Heart right ventricle (tissue), 16 donors: ENCODE measurements around the gene DHX58. TPM values are rescaled to one million over a fixed set of nuclear protein-coding genes. Genes with fewer than 3 reads are reported as not detected.

Experiments
- ATAC-seq, 8 donors: fragments of 200-7000 bp; cut with Tn5 transposase; one replicate each; pipeline ENCODE4 v1.9.1; 2020; ENCODE audit warnings: mild to moderate bottlenecking in 8 of 8, moderate library complexity in 8 of 8, moderate number of reproducible peaks in 1 of 8
- DNase-seq, 2 donors: peaks; one replicate each; pipeline ENCODE4 v3.0.0-alpha.2; 2020
- H3K27ac ChIP-seq, 10 donors: fragments of 200-600 bp; sonication (generic) in 2 of 10; one replicate each; pipeline versions ENCODE4 v1.5.0 to v1.8.0; 2020 to 2022; ENCODE audit warnings: mild to moderate bottlenecking in 3 of 10
- H3K27me3 ChIP-seq, 7 donors: fragments of 200-600 bp; one replicate each; pipeline ENCODE4 v1.8.0; 2021 to 2022; ENCODE audit warnings: mild to moderate bottlenecking in 2 of 7
- H3K36me3 ChIP-seq, 9 donors: fragments of 200-600 bp; sonication (generic) in 1 of 9; one replicate each; pipeline versions ENCODE4 v1.5.0 to v1.8.0; 2020 to 2022; ENCODE audit warnings: mild to moderate bottlenecking in 2 of 9
- H3K4me1 ChIP-seq, 9 donors: fragments of 200-600 bp; sonication (generic) in 1 of 9; one replicate each; pipeline versions ENCODE4 v1.5.0 to v1.8.0; 2020 to 2022; ENCODE audit warnings: mild to moderate bottlenecking in 4 of 9
- H3K4me3 ChIP-seq, 10 donors: fragments of 200-600 bp; sonication (generic) in 2 of 10; one replicate each; pipeline versions ENCODE4 v1.5.0 to v1.8.0; 2020 to 2022; ENCODE audit warnings: mild to moderate bottlenecking in 7 of 10, moderate library complexity in 2 of 10
- H3K9me3 ChIP-seq, 11 donors: fragments of 200-600 bp in 10 of 11; sonication (generic) in 2 of 11; one replicate each; pipeline versions ENCODE4 v1.5.0 to v1.8.0; 2013 to 2022; ENCODE audit warnings: mild to moderate bottlenecking in 2 of 11, control low read depth in 1 of 11, moderate library complexity in 1 of 11
- CTCF ChIP-seq, 9 donors: fragments of 200-600 bp; sonication (generic) in 2 of 9; IDR thresholded peaks; one replicate each; pipeline versions ENCODE4 v1.5.0 to v1.8.0; 2021 to 2022; ENCODE audit warnings: antibody characterized with exemption in 9 of 9, mild to moderate bottlenecking in 5 of 9, moderate library complexity in 1 of 9
- WGBS, 2 donors: extraction: QIAGEN DNeasy Blood & Tissue Kit; methylation state at CpG; one replicate each; pipeline ENCODE4 v1.1.7; 2013; ENCODE audit warnings: inconsistent platforms in 1 of 2; 5-methylcytosine and 5-hydroxymethylcytosine counted together
- intact Hi-C, 10 donors: fragments of 100-400 bp; cut with DNase I; formaldehyde crosslinking; loops; one replicate each; pipeline versions ENCODE4 v1.11.1 to v1.14.2; 2022
- polyA plus RNA-seq, 2 donors: library from polyadenylated mRNA; stranded (reverse); fragments of 200-250 nt; gene quantifications; one replicate each; pipeline ENCODE4 v1.2.3, GENCODE V29; 2013
- total RNA-seq, 10 donors: library from RNA; stranded (reverse); fragmentation: NEBNext Ultra II Directional in 3 of 10; extraction: Animal tissue kit (Norgen Biotek cat#: 25700) in 3 of 10; gene quantifications; one replicate each; pipeline versions ENCODE4 v1.2.1 to v1.2.4, GENCODE V29; 2021 to 2023
- donor health status: Arrhythmogenic right ventricular cardiomyopathy.
- donor health status: ischemic (EF 13 %, LVEDD 7.1; RV severe dilation, severe dysfunction).
- donor health status: healthy with polysubstance abuse.
- donor health status: DM: no; HTN: yes; CAD: no.
- donor health status: DM: no; HTN: no; CAD: no.
- donor health status: ischemic (EF 25% LVEDD 6.9; RV normal size, moderate dysfunction).
- donor health status: ischemic (EF 25% LVEDD 5.7; RV mildly dilated, moderate dysfunction).
- donor health status: healthy.
- donor health status: DM: yes; HTN: yes; CAD: no.
- donor health status: Ischemic cardiomyopathy.
- donor health status: ischemic (EF 35%, LVEDD 5.7; RV mildly dilated, moderate dysfunction).
- donor health status: nonischemic (EF 11% LVEDD 7.7; RV severe dilation, severe dysfunction).
- donor health status: DM: yes; HTN: yes; CAD: no.
- donor health status: PGD.
- donor health status: ischemic (EF 29% LVEDD 5.4; RV normal size, mild dysfunction).
- donor health status: nonischemic (EF 23%, LVEDD 6.1; RV moderate dilation, normal function).

DHX58 gene
- total and polyA plus RNA-seq, 12 donors: 2.2 to 16.9 (median 4.0) TPM

GRCh38 chr17:42111871-42112551 is 503 bp downstream of the DHX58 start:
- DNase-seq: peak in 1 of 2 donors; percentile 30
- 30 to 39% methylated on average over 12 of the region's 12 CpGs for WGBS, 2 donors
- H3K4me1 ChIP-seq: peaks cover 7 to 41% (median 17%) of the 10 kb centered on the region in 9 donors
- no peak for TF ChIP-seq CTCF (IDR thresholded peaks at IDR 0.05)
- H3K9me3 ChIP-seq: no peaks in the 10 kb centered on the region
- ATAC-seq: peak; percentile 16 to 62 (median 46)
- intact Hi-C loops: loop anchor here in 2 of 10 donors (5.0 kb wide), 2 partner anchors 45 to 85 kb away; no protein-coding TSS in a partner anchor
- peak overlapping the region; percentile 69 to 93 (median 90) for H3K27ac ChIP-seq
- H3K27me3 ChIP-seq: no peaks in the 10 kb centered on the region
- H3K4me3 ChIP-seq: peak overlapping the region; percentile 16 to 69 (median 62)
- H3K36me3 ChIP-seq: peaks cover 0 to 77% (median 0%) of the 10 kb centered on the region in 9 donors

GRCh38 chr17:42111265-42111636 is 1.3 kb downstream of the DHX58 start:
- no peaks in the 10 kb centered on the region for H3K27me3 ChIP-seq
- intact Hi-C loops: loop anchor here in 2 of 10 donors (5.0 kb wide), 2 partner anchors 44 to 84 kb away; no protein-coding TSS in a partner anchor
- DNase-seq: no peak
- peaks cover 7 to 35% (median 17%) of the 10 kb centered on the region in 9 donors for H3K4me1 ChIP-seq
- H3K9me3 ChIP-seq: no peaks in the 10 kb centered on the region
- peak overlapping the region in 8 of 10 donors; percentile 69 to 93 (median 90) for H3K27ac ChIP-seq
- 87 to 89% methylated on average over 11 of the region's 11 CpGs for WGBS, 2 donors
- H3K4me3 ChIP-seq: peak overlapping the region in 5 of 10 donors; percentile 50 to 67 (median 66)
- H3K36me3 ChIP-seq: peaks cover 0 to 77% (median 0%) of the 10 kb centered on the region in 9 donors
- no peak for ATAC-seq
- TF ChIP-seq CTCF (IDR thresholded peaks at IDR 0.05): no peak

GRCh38 chr17:42110301-42111264 is 1.9 kb downstream of the DHX58 start:
- intact Hi-C loops: loop anchor here in 2 of 10 donors (5.0 kb wide), 2 partner anchors 43 to 83 kb away; no protein-coding TSS in a partner anchor
- Histone ChIP-seq H3K36me3 (peaks cover 0 to 77% (median 0%) of the 10 kb centered on the region in 9 donors), H3K4me1 (peaks cover 7 to 34% (median 17%) of the 10 kb centered on the region in 9 donors), H3K9me3 (no peaks in the 10 kb centered on the region), H3K27me3 (no peaks in the 10 kb centered on the region), H3K27ac (no peak overlapping the region), H3K4me3 (no peak overlapping the region)
- DNase-seq (no peak), ATAC-seq (no peak)
- no peak for TF ChIP-seq CTCF (IDR thresholded peaks at IDR 0.05)
- 91 to 92% methylated on average over 18 of the region's 18 CpGs for WGBS, 2 donors

- H3K9me3 ChIP-seq: no peaks in the 10 kb centered on the region
- ATAC-seq (no peak), DNase-seq (no peak)
- intact Hi-C loops: loop anchor here in 1 of 10 donors (10.0 kb wide), 1 partner anchor 144 kb away; the partner anchor contains the start of gene CNP
- peaks cover 0 to 80% (median 0%) of the 10 kb centered on the region in 9 donors for H3K36me3 ChIP-seq
- no peak overlapping the region for H3K27ac ChIP-seq
- H3K4me1 ChIP-seq: peaks cover 7 to 34% (median 17%) of the 10 kb centered on the region in 9 donors
- WGBS, 2 donors: 85 to 96% methylated on average over 9 of the region's 9 CpGs
- no peaks in the 10 kb centered on the region for H3K27me3 ChIP-seq
- H3K4me3 ChIP-seq: no peak overlapping the region
- TF ChIP-seq CTCF (IDR thresholded peaks at IDR 0.05): no peak
Observed at GRCh38 chr17:42109086-42109485, 3.4 kb downstream of the DHX58 start.
